Right atrium auricular region (tissue), 2 donors: ENCODE results near the gene MAPK14. TPM values are rescaled to one million over a fixed set of nuclear protein-coding genes. Genes with fewer than 3 reads are reported as not detected.
A peak's percentile ranks its signal among the peaks of the same experiment; 100 is the strongest.
"Not testable (repeated sequence)": the region's sequence is repeated elsewhere in the genome, so short reads cannot be mapped to it uniquely, and the experiment has no call there.

ENCODE experiments used
- DNase-seq: peaks from one replicate; pipeline ENCODE4 v3.0.0-alpha.2; 2019; ENCODE audit warnings: low spot score
- H3K27ac ChIP-seq, 2 donors: fragments of 200-600 bp; sonication (generic); 1 replicate in 1 of 2; 2 replicates in 1 of 2; pipeline ENCODE4 v1.5.1; 2016 to 2019
- H3K27me3 ChIP-seq, 2 donors: fragments of 200-600 bp; sonication (generic); one replicate each; pipeline versions ENCODE4 v1.5.1 to v1.6.0; 2017 to 2019
- H3K36me3 ChIP-seq: fragments of 200-600 bp; sonication (generic); one replicate; pipeline ENCODE4 v1.5.1; 2016
- H3K4me1 ChIP-seq, 2 donors: fragments of 200-600 bp; sonication (generic); one replicate each; pipeline versions ENCODE4 v1.5.1 to v1.6.0; 2017 to 2019
- H3K4me3 ChIP-seq, 2 donors: fragments of 200-600 bp; sonication (generic); 1 replicate in 1 of 2; 2 replicates in 1 of 2; pipeline ENCODE4 v1.5.1; 2017 to 2019; ENCODE audit warnings: mild to moderate bottlenecking in 1 of 2, moderate library complexity in 1 of 2
- H3K9me3 ChIP-seq, 2 donors: fragments of 200-600 bp; sonication (generic); one replicate each; pipeline ENCODE4 v1.5.1; 2019
- total RNA-seq, 2 donors: library from RNA; depleted of rRNA; stranded (reverse); fragments of >200 nt; gene quantifications; one replicate each; pipeline ENCODE4 v1.1.0, GENCODE V29; 2016
- TF ChIP-seq, protein P1 (sequence below), 2 donors: fragments of 200-600 bp; sonication (generic); IDR thresholded peaks; one replicate each; pipeline ENCODE4 v1.5.1; 2019; ENCODE audit warnings: antibody characterized with exemption in 2 of 2

Gene MAPK14
- 10 to 100 TPM; 39.1 to 46.7 TPM for total RNA-seq

DNA sequence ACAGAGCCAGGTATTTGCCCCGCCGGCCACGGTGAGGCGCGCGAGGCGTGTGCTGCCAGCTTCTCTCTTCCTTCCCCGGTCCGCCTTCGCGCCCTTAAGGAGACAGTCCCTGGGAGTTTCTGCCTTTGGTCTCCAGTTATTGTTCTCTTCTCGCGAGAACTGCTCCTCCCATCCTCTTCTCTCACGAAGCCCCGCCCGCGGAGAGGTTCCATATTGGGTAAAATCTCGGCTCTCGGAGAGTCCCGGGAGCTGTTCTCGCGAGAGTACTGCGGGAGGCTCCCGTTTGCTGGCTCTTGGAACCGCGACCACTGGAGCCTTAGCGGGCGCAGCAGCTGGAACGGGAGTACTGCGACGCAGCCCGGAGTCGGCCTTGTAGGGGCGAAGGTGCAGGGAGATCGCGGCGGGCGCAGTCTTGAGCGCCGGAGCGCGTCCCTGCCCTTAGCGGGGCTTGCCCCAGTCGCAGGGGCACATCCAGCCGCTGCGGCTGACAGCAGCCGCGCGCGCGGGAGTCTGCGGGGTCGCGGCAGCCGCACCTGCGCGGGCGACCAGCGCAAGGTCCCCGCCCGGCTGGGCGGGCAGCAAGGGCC lies at the start of gene MAPK14:
Gene MAPK14, plus strand, starts transcription at position 308 of the 587 bp plus-strand sequence. CDS start 350 bp downstream, outside the sequence.
- Histone ChIP-seq H3K36me3 (no peaks in the 10 kb centered on the region), H3K27me3 (peaks cover 0 to 4% of the 10 kb centered on the region in 2 donors), H3K27ac (peak within 1 kb of the TSS; percentile 81 to 93), H3K4me3 (peak within 1 kb of the TSS; percentile 82 to 99), H3K4me1 (peaks cover 0 to 42% of the 10 kb centered on the region in 2 donors), H3K9me3 (no peaks in the 10 kb centered on the region)
- peak; percentile 100 for DNase-seq
- TF ChIP-seq, protein P1, sequence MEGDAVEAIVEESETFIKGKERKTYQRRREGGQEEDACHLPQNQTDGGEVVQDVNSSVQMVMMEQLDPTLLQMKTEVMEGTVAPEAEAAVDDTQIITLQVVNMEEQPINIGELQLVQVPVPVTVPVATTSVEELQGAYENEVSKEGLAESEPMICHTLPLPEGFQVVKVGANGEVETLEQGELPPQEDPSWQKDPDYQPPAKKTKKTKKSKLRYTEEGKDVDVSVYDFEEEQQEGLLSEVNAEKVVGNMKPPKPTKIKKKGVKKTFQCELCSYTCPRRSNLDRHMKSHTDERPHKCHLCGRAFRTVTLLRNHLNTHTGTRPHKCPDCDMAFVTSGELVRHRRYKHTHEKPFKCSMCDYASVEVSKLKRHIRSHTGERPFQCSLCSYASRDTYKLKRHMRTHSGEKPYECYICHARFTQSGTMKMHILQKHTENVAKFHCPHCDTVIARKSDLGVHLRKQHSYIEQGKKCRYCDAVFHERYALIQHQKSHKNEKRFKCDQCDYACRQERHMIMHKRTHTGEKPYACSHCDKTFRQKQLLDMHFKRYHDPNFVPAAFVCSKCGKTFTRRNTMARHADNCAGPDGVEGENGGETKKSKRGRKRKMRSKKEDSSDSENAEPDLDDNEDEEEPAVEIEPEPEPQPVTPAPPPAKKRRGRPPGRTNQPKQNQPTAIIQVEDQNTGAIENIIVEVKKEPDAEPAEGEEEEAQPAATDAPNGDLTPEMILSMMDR (IDR thresholded peaks at IDR 0.05) = peak; percentile 80 to 94

DNA sequence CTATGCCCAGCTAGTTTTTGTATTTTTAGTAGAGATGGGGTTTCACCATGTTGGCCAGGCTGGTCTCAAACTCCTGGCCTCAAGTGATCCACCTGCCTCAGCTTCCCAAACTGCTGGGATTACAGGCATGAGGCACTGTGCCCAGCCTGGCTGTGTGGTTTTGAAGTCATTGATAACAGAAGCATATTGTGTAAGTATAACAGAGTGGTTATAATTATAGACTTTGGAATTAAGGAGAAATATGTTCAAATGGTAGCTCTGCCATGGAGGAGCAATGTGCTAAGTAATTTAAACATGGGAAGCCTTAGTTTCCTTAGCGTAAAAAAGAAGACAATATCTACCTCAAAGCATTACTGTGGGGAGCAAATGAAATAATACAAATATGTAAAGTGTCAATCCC lies 47.5 kb upstream of the MAPK14 start:
- H3K4me3 ChIP-seq, H3K36me3 ChIP-seq, H3K9me3 ChIP-seq, H3K27ac ChIP-seq, H3K27me3 ChIP-seq, H3K4me1 ChIP-seq, DNase-seq: not testable (repeated sequence)

DNA sequence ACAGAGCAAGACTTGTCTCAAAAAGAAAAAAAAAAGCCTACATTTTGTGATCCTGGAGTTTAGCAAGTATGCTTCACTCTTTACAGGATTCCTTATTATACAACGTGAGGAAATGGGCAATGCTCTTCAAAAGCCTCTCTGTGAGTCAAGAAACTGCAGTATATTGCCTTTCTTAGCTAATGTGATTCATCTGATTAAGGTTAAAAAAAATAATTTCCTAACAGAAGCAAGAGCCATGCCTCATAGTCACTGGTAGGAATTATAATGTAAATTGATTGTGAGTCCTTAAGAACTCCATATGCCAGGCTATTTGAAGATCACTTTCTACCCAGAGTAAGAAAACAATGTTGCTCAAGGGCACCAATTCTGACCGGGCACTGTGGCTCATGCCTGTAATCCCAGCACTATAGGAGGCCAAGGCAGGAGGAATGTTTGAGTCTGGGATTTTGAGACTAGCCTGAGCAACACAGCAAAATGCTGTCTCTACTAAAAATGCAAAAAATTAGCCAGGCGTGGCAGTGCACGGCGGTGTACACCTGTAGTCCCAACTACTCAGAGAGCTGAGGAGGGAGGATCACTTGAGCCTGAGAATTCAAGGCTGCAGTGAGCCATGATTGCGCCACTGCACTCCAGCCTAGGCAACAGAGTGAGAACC lies 46.5 kb upstream of the MAPK14 start:
- H3K36me3 ChIP-seq = no peaks in the 10 kb centered on the region
- no peak overlapping the region for H3K4me3 ChIP-seq
- no peak for DNase-seq
- TF ChIP-seq, protein P1 (IDR thresholded peaks at IDR 0.05) = no peak
- no peaks in the 10 kb centered on the region for H3K27me3 ChIP-seq
- H3K4me1 ChIP-seq = no peaks in the 10 kb centered on the region
- no peak overlapping the region for H3K27ac ChIP-seq
- H3K9me3 ChIP-seq = no peaks in the 10 kb centered on the region

DNA sequence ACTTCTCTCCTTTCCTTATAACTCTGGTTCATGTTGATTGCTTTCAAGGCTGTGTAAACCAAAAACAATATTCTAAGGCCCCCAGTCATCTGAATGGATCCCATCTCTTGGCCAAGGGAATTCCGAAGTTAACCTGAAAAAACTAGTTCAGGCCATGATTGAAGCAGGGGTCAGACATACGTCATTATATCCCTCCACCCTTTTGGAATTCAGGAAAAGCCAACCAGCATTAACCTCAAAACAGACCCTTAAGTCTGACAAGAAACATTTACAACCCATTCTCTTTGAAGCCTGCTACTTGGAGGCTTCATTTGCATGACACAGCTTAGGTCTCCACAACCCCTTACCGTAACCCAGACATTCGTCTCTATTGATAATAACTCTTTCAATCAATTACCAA lies 42.9 kb upstream of the MAPK14 start:
- Histone ChIP-seq H3K27ac (no peak overlapping the region), H3K4me3 (no peak overlapping the region), H3K27me3 (no peaks in the 10 kb centered on the region), H3K4me1 (no peaks in the 10 kb centered on the region), H3K9me3 (no peaks in the 10 kb centered on the region), H3K36me3 (no peaks in the 10 kb centered on the region)
- TF ChIP-seq, protein P1 (IDR thresholded peaks at IDR 0.05) = no peak
- no peak for DNase-seq

DNA sequence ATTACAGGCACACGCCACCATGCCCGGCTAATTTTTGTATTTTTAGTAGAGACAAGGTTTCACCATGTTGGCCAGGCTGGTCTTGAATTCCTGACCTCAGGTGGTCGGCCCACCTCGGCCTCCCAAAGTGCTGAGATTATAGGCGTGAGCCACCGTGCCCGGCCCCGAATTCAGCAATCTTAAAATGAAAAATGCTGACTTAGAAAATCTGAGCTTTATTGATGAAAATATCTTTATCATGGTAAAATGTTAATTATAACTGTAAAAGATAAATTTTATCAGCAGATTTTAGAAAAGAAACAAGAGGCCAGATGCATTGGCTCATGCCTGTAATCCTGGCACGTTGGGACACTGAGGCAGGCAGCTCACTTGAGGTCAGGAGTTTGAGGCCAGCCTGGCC lies 39.6 kb upstream of the MAPK14 start:
- H3K4me3 ChIP-seq = not testable (repeated sequence)

DNA sequence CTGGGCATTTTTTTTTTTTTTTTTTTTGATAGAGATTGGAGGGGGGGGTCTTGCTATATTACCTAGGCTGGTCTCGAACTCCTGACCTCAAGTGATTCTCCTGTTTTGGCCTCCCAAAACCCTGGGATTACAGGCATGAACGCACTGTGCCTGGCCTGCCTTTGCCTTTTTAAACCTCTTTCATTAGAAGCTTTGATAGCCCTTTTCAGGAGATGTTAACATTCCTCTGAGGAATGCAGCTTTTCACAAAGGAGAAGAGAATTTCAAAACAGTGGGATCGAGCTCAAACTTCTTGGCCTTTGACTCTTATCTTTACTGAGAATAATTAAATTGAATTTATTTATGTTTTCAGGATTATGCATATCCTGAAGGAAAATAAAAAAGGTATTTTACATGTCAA lies 34.5 kb upstream of the MAPK14 start:
- no peaks in the 10 kb centered on the region for H3K4me1 ChIP-seq
- TF ChIP-seq, protein P1 (IDR thresholded peaks at IDR 0.05) = no peak
- H3K4me3 ChIP-seq = no peak overlapping the region
- H3K27ac ChIP-seq = no peak overlapping the region
- no peaks in the 10 kb centered on the region for H3K9me3 ChIP-seq
- no peak for DNase-seq
- H3K36me3 ChIP-seq = no peaks in the 10 kb centered on the region
- no peaks in the 10 kb centered on the region for H3K27me3 ChIP-seq

More for the DNA sequence above, 39.6 kb upstream of the MAPK14 start:
- H3K36me3 ChIP-seq, H3K27ac ChIP-seq, H3K4me1 ChIP-seq, DNase-seq, H3K9me3 ChIP-seq, H3K27me3 ChIP-seq: not testable (repeated sequence)

DNA sequence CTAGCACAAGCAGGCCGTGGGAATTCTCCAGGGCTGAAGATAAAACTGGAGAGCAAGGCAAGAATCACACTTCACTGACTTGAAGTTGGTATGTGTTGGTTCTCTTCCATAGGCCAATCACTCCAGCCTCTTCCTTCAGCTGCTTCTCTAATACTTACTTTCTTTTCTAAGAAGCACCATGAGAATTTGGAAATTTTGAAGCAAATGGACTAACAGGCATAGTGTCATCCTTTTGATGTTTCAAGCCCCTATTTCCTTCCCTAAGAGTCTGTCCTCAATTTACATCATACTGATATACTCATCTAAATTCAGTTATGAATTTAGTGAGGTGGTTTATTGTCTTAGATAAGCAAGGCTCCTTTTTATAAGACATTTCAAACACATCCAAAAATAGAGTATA lies 27.2 kb upstream of the MAPK14 start:
- Histone ChIP-seq H3K27ac (no peak overlapping the region), H3K4me3 (no peak overlapping the region), H3K4me1 (no peaks in the 10 kb centered on the region), H3K36me3 (no peaks in the 10 kb centered on the region), H3K9me3 (no peaks in the 10 kb centered on the region), H3K27me3 (no peaks in the 10 kb centered on the region)
- DNase-seq = no peak
- TF ChIP-seq, protein P1 (IDR thresholded peaks at IDR 0.05) = no peak
